Activated CD8-positive, alpha-beta memory T cell treated with anti-CD3 and anti-CD28 coated beads, Interleukin-2, amount 50 U/mL, for 48 hours (primary cell): Measurements from ENCODE around the gene GEMIN8.
A peak's percentile ranks its signal among the peaks of the same experiment; 100 is the strongest.

Experiments used
- DNase-seq: peaks from one replicate; pipeline ENCODE4 v3.0.0-alpha.2; 2020

GEMIN8 gene

DNA sequence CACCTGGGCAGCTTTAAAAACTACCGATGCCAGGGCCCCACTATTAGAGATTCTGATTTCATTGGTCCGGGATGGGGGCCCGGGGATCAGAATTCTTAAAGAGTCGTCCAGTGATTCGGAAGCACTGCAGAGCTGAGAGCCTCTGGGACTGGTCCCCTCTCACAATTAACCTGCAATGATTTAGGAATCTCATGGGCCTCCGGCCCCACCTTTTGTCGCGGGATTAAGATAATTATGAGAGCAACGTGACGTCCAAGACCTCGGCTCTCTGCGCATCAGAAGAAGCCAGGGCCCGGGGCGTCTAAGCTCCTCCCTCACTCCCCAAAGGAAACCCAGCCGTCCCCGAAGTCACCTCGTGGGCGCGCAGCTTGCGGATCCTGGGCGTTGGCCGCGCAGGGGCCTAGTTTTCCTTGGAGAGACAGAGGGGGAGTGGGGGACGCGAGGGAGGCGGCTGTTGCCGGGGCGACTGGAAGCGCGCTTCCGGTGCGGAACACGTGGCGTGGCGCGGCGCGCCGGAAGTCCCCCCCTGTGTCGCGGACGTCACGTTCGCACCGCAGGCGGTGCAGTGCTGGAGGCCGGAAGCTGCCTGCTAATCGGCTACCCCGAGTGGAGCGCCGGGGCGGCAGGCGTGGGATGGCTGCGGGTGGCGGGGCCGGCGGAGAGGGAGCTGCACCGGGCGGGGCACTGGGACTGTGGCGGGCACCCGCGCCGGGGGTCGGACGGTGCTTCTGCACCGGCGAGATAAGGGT is at the start of gene GEMIN8:
GEMIN8 (minus strand) TSS at position 468 of the 749 bp plus-strand sequence. CDS start 8,414 bp downstream, outside the sequence.
- peak; percentile 88 for DNase-seq

GRCh38 chrX:14076639-14077038 is 46.9 kb upstream of the GEMIN8 start:
- no peak for DNase-seq

- no peak for DNase-seq
Measured at GRCh38 chrX:14073556-14073955, 43.9 kb upstream of the GEMIN8 start.

GRCh38 chrX:14073071-14073470 is 43.4 kb upstream of the GEMIN8 start:
- DNase-seq, result no peak

DNA sequence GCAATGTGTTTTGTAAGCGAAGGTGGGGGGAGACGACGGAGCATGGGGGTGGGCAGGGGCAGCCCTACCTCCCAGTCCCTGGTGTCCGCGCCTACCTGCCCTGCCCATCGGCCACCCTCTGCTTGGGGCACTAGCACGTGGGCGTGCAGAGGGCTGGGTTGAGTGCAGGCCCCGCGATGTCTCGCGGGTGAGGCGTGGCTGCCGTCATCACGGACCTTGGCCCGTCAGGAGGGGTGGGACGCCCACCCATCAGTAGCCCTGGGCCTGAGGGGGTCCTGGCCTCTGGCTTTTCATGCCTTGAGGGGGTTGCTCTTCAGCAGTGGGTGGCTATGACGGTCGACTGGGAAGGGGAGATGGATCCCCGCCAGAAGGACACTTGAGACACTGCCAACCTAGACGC is 36.1 kb upstream of the GEMIN8 start:
- no peak for DNase-seq

DNA sequence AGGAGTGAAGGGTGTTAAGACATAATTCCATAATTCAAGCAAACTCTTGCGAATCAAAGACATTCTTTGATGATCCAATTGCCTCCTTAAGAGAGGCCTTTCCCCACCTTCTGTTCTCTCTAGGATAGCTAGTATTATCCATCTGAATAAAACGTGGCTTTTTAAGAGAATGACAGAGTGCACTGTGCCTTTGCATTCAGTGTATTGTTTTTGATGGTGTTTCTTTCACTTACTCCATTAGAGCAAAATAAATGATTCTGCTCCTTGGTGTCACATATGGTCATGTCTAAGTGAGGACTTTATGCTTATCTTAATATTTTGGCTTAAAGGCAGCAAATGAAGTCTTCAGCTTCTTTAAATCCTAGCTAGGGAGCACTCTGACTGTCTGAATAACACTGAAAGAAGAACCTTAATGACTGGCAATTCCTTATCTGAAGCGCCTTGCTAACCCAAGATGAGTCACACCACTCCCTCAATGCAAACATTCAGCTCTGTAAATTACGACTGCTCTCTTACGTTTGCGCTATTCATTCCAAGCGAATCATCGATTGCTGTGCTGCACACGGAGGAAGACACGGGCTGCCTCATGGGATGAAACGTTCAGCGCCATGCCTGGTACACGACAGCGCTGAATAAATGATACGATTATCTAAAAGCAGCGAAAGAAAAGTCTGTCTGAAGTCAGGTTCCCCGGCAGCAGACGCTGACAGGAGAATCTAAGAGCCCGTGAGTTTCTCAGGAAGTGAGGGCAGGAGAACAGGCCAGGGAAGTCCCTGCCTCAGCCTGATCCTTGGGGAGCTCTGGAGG is 35.1 kb upstream of the GEMIN8 start:
- no peak for DNase-seq

- no peak for DNase-seq
Measured at GRCh38 chrX:14062524-14062923, 32.8 kb upstream of the GEMIN8 start.

GRCh38 chrX:14056206-14056605 is 26.5 kb upstream of the GEMIN8 start:
- DNase-seq, result no peak

DNA sequence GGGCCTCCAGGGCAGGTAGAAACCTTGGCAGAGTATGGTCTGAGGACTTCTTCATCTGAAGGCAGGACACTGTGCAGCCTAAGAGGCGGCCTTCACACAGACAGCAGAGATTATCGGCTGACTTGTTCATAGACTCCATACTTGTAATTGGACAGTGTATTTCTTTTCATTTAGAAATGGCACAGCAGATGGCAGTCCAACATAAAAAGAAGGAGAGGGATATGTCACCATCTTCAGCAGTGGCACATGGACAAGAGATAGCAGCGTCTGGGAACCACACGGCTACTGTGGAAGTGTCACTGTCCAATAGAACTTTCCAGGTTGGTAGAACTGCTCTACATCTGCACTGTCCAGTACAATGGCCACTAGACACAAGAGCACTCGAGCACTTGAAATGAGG is 21.7 kb upstream of the GEMIN8 start:
- DNase-seq, result no peak

- DNase-seq, result no peak
Measured at GRCh38 chrX:14050709-14051108, 21.0 kb upstream of the GEMIN8 start.

DNA sequence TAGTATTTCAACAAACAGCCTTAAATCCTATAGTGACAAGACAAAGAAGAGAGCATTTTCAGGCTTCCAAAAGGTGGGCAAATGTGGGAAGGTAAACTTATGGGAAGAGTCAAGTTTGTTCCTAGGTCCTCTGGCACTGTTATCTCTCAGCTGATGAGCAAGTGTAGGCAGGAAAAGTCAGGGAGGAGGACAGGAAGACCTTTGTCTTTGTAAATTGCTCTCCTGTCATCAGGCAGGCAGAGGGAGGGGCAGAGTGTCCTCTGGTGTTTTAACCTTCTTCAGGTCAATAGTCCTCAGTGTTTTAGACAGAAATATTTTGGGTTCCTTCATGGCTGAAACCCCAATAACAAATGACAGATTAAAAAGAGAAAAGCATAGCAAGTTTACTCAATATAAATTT is 13.5 kb upstream of the GEMIN8 start:
- DNase-seq, result no peak

DNA sequence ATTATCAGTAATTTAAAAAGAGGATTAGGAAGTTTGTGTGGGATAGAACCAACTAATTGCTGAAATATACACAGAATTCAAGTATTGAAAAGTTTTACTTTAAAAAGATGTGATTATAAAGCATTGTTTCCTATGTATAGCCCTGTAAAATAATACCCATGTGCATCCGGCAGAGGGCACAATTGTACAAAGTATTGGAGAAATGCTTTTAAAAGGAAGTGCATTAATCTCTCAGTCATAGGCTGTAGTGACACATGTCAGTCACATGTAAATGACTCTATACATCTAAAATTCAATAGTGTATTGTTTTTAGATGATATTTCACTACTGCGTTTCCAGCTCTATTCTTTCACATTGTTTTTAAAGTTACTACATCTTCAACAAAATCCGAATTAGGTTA is 9.7 kb upstream of the GEMIN8 start:
- DNase-seq, result no peak

DNA sequence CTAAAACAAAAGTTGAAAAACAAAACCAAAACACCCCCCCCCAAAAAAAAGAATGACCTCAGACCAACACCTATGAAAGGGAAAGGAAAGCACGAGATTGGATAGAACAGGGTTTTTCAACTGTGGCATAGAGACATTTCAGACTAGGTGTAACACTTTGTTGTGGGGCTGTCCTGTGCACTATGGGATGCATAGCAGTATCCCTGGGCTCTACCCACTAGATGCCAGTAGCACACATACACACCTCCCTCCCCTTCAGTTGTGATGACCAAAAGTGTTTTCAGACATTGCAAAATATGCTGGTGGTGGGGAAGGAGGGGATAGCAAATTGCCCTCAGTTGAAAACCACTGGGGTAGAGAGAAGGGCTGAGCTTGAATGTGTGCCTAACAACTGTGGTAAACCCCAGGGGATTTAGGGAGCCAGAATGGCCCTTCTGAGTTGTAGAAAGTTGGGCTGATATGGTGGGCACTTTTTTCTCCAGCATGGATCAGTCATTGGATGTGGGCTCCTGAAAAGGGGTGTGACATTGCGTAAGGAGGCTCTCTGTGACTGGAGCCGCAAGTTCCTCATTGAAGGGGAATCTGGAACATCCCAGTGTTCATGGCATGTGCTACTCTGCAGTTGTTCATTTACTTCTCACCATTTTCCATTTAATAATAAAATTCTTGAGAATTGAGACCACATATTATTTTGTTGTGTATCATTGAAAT is 8.8 kb upstream of the GEMIN8 start:
- DNase-seq, result no peak

- peak; percentile 60 for DNase-seq
Measured at GRCh38 chrX:14032406-14032805, 2.7 kb upstream of the GEMIN8 start.

DNA sequence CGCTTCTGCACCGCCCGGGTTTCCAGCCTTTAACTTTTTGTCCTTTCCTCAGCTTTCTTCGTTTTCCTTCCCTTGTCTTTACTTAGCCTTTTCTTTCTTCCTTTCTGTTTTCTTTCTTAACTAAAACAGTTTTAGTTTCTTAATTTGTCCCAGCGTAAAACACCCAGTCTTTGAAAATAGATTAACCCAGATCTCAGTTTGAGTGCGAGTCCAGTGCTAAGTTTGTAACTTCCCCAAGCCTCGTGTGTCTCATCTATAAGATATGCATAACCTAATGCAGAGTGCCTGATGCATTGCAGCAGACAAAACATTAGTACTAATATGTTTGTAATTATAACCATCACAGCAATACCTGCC is 460 bp upstream of the GEMIN8 start:
- no peak for DNase-seq

GRCh38 chrX:14029039-14029424 is 660 bp downstream of the GEMIN8 start:
- no peak for DNase-seq

- DNase-seq, result no peak
Measured at GRCh38 chrX:14028473-14028872, 1.2 kb downstream of the GEMIN8 start.

- no peak for DNase-seq
Measured at GRCh38 chrX:14027511-14028019, 2.1 kb downstream of the GEMIN8 start.

DNA sequence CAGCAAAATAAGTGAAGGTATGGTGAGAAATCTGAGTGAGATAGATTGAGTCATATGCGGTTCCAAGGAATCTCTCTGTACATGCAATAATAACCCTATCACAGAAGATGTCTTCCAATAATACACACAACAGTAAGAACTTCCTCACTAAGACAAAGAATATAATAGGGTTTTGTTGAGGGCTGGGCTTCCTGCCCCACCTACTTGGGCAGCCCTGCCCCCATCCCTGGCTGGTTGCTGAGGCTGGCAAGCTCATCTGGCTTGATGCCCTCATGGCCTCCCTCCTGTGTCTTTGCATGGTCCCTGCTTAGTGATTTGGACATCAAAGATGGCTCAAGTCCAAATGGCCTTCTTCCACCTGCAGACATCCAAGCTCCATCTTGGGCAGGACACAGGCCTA is 2.7 kb downstream of the GEMIN8 start:
- no peak for DNase-seq

DNA sequence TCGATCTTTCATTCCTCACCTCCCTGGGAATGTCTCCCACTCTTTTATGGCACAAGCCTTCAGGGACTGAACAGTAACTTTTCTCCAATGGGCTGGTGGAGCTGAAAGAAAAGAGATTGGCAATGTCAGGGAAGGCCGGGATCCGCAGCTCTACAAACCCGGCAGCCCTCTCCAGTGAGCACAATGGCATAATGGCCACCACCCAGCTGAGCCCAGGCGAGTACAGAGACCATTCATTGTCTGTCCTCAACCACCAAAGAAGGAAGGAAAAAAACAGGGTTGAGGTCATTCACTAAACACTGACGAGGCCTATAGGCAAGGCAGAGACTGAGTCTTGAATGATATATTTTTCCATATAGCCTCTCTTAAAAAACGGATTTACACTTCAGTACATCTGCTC is 3.6 kb downstream of the GEMIN8 start:
- no peak for DNase-seq

- DNase-seq, result no peak
Measured at GRCh38 chrX:14022019-14022418, 7.7 kb downstream of the GEMIN8 start.

GRCh38 chrX:14017399-14017798 is 12.3 kb downstream of the GEMIN8 start:
- no peak for DNase-seq

- no peak for DNase-seq
Measured at GRCh38 chrX:14015941-14016340, 13.8 kb downstream of the GEMIN8 start.

GRCh38 chrX:14015294-14015693 is 14.4 kb downstream of the GEMIN8 start:
- DNase-seq, result no peak
